Mesothelial cell of epicardium (in vitro differentiated cells): Measurements from ENCODE around the gene RPL18A. TPM values are rescaled to one million over a fixed set of nuclear protein-coding genes. Genes with fewer than 3 reads are reported as not detected.
"Not testable (repeated sequence)": the region's sequence is repeated elsewhere in the genome, so short reads cannot be mapped to it uniquely, and the experiment has no call there.

Experiments
- DNase-seq, 2 experiments: peaks; one replicate each; pipeline ENCODE4 v3.0.0; 2021; ENCODE audit warnings: low spot score in 2 of 2; ENCODE audit not compliant: unreplicated experiment in 2 of 2
- H3K27ac Mint-ChIP-seq: 2 replicates; pipeline ENCODE4 v1.8.0; 2021; ENCODE audit warnings: mixed read lengths
- H3K27me3 Mint-ChIP-seq: 2 replicates; pipeline ENCODE4 v1.8.0; 2021; ENCODE audit warnings: low read depth, mixed read lengths
- H3K36me3 Mint-ChIP-seq: 2 replicates; pipeline ENCODE4 v1.8.0; 2021; ENCODE audit warnings: mixed read lengths
- H3K4me1 Mint-ChIP-seq: 2 replicates; pipeline ENCODE4 v1.8.0; 2021; ENCODE audit warnings: mixed read lengths
- H3K4me3 Mint-ChIP-seq: 2 replicates; pipeline ENCODE4 v1.8.0; 2021; ENCODE audit warnings: mild to moderate bottlenecking, moderate library complexity, mixed read lengths
- H3K9me3 Mint-ChIP-seq: 2 replicates; pipeline ENCODE4 v1.8.0; 2021; ENCODE audit warnings: mixed read lengths
- total RNA-seq: library from RNA; stranded (reverse); gene quantifications from 3 replicates; pipeline ENCODE4 v1.2.1, GENCODE V29; 2021
- TF ChIP-seq, protein P1 (sequence below): fragments of 200-600 bp; sonication (generic); IDR thresholded peaks from one replicate; pipeline ENCODE4 v1.5.0; 2021; ENCODE audit warnings: antibody characterized with exemption; ENCODE audit not compliant: unreplicated experiment

Gene RPL18A
- total RNA-seq, 1 donor from 2014 or later, result 1,706 TPM

DNA sequence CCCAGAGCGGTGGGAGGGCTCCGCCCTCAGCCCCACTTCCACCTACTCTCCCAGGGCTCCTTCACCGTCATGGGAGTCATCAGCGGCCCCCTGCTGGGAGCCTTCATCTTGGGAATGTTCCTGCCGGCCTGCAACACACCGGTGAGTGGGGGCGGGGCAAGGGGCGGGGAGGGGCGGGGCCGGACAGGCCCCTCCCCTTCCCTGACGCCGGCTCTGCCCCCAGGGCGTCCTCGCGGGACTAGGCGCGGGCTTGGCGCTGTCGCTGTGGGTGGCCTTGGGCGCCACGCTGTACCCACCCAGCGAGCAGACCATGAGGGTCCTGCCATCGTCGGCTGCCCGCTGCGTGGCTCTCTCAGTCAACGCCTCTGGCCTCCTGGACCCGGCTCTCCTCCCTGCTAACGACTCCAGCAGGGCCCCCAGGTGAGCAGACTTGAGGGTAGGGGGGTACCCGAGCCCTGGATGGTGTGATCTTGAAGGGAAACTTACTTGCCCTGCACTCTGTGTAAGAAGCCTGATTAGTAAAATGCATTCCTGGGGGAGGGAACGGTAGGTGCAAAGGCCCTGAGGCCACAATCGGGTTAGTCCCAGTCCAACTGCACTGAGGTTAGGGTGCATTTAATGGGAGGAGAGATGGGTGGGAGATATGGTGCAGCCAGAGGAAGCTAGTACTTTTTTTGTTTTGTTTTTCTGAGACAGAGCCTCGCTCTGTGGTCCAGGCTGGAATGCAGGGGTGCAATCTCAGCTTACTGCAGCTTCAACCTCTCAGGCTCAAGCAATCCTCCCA, 24.1 kb downstream of the RPL18A start:
- no peaks in the 10 kb centered on the region for H3K4me1 Mint-ChIP-seq
- H3K4me3 Mint-ChIP-seq, result no peak overlapping the region
- H3K27me3 Mint-ChIP-seq, result peaks cover 13% of the 10 kb centered on the region
- H3K27ac Mint-ChIP-seq, result no peak overlapping the region
- no peaks in the 10 kb centered on the region for H3K36me3 Mint-ChIP-seq
- H3K9me3 Mint-ChIP-seq, result no peaks in the 10 kb centered on the region
- TF ChIP-seq, protein P1, sequence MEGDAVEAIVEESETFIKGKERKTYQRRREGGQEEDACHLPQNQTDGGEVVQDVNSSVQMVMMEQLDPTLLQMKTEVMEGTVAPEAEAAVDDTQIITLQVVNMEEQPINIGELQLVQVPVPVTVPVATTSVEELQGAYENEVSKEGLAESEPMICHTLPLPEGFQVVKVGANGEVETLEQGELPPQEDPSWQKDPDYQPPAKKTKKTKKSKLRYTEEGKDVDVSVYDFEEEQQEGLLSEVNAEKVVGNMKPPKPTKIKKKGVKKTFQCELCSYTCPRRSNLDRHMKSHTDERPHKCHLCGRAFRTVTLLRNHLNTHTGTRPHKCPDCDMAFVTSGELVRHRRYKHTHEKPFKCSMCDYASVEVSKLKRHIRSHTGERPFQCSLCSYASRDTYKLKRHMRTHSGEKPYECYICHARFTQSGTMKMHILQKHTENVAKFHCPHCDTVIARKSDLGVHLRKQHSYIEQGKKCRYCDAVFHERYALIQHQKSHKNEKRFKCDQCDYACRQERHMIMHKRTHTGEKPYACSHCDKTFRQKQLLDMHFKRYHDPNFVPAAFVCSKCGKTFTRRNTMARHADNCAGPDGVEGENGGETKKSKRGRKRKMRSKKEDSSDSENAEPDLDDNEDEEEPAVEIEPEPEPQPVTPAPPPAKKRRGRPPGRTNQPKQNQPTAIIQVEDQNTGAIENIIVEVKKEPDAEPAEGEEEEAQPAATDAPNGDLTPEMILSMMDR, result no peak
- no peak for DNase-seq

DNA sequence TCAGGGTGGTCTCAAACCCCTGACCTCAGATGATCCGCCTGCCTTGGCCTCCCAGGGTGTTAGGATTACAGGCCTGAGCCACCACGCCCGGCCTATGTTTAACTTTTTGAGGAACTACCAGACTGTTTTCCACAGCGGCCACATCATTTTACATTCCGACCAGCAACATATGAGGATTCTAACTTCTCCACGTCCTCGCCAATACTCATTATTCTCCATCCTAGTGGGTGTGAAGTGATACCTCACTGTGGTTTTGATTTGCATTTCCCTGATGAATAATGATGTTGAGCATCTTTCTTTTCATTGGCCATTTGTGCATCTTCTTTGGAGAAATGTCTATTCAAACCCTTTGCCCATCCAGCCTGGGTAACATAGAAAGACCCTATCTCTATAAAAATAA, 26.8 kb downstream of the RPL18A start:
- H3K27me3 Mint-ChIP-seq, result peaks cover 14% of the 10 kb centered on the region
- no peaks in the 10 kb centered on the region for H3K9me3 Mint-ChIP-seq
- no peaks in the 10 kb centered on the region for H3K36me3 Mint-ChIP-seq
- no peak overlapping the region for H3K27ac Mint-ChIP-seq
- no peak for DNase-seq
- TF ChIP-seq, protein P1, result no peak
- no peak overlapping the region for H3K4me3 Mint-ChIP-seq
- H3K4me1 Mint-ChIP-seq, result no peaks in the 10 kb centered on the region

DNA sequence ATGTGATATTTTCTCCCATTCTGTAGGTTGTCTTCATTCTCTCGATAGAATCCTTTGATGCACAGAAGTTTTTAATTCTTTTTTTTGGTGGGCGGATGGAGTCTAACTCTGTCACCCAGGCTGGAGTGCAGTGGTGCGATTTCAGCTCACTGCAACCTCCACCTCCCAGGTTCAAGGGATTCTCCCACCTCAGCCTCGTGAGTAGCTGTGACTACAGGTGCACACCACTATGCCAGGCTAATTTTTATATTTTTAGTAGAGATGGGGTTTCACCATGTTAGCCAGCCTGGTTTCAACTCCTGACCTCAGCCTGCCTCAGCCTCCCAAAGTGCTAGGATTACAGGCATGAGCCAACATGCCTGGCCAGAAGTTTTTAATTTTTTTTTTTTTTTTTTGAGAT, 27.5 kb downstream of the RPL18A start:
- H3K9me3 Mint-ChIP-seq, H3K4me1 Mint-ChIP-seq, H3K27ac Mint-ChIP-seq, DNase-seq, H3K36me3 Mint-ChIP-seq, H3K4me3 Mint-ChIP-seq: not testable (repeated sequence)
- peaks cover 18% of the 10 kb centered on the region for H3K27me3 Mint-ChIP-seq

DNA sequence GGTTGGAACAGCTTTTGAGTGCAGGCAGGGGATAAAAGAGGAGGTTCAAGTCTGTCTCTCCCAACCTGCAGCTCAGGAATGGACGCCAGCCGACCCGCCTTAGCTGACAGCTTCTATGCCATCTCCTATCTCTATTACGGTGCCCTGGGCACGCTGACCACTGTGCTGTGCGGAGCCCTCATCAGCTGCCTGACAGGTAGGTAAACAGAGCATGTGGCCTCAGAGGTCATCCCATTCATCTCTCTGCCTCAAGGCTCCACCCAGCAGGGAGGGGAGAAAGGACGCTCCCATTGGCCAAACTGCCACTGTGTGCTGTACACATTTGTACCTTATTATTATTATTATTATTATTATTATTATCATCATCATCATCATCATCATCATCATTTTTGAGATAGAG, 28.6 kb downstream of the RPL18A start:
- TF ChIP-seq, protein P1, result no peak
- Mint-ChIP-seq H3K27ac (no peak overlapping the region), H3K4me1 (no peaks in the 10 kb centered on the region), H3K9me3 (no peaks in the 10 kb centered on the region), H3K27me3 (peaks cover 23% of the 10 kb centered on the region), H3K36me3 (no peaks in the 10 kb centered on the region), H3K4me3 (no peak overlapping the region)
- DNase-seq, result no peak

DNA sequence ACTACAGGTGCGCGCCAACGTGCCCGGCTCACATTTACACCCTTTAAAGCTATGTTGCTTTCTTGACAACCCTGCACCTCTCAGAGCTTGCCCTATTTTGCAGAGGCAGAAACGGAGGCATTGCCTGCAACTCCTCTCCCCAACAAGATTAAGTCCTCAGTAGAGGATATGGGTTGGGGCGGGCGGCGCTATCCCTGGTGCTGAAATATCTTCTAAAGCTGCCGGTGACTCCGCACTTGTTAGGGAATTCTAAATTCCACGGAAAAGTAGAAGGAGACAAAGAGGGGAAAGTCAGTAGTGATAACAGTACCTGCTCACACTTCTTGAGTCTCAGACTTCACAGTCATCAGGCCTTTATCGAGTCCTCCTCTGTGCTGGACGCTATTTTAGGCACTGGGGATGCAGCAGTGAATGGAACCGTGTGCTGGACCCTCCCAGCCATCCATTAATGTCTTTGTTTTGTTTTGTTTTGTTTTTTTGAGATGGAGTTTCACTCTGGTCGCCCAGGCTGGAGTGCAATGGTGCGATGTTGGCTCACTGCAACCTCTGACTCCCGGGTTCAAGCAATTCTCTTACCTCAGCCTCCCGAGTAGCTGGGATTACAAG, 30.0 kb downstream of the RPL18A start:
- H3K4me1 Mint-ChIP-seq, result no peaks in the 10 kb centered on the region
- H3K4me3 Mint-ChIP-seq, result no peak overlapping the region
- peaks cover 25% of the 10 kb centered on the region for H3K27me3 Mint-ChIP-seq
- no peaks in the 10 kb centered on the region for H3K9me3 Mint-ChIP-seq
- no peak overlapping the region for H3K27ac Mint-ChIP-seq
- TF ChIP-seq, protein P1, result no peak
- DNase-seq, result peak in 1 of 2 experiments; percentile 76
- H3K36me3 Mint-ChIP-seq, result no peaks in the 10 kb centered on the region

DNA sequence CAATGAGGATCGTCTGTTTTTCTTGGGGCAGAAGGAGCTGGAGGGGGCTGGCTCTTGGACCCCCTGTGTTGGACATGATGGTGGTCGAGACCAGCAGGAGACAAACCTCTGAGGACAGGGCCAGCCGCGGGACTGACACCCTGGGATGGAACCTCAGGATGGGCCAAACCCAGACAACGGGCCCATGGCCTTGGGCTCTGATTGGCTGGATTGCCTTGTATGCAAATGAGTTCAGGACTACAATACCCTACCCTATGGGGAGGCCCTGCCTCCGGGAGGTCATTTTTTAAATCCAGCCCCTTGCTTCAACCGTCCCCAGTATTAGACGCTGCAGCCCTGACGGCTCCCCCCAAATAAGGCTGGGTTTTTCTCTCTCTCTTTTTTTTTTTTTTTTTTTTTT, 34.1 kb downstream of the RPL18A start:
- peaks cover 37% of the 10 kb centered on the region for H3K27me3 Mint-ChIP-seq
- H3K9me3 Mint-ChIP-seq, result no peaks in the 10 kb centered on the region
- DNase-seq, result no peak
- H3K36me3 Mint-ChIP-seq, result no peaks in the 10 kb centered on the region
- H3K27ac Mint-ChIP-seq, result no peak overlapping the region
- no peaks in the 10 kb centered on the region for H3K4me1 Mint-ChIP-seq
- TF ChIP-seq, protein P1, result no peak
- no peak overlapping the region for H3K4me3 Mint-ChIP-seq
